OCI-LY3 (cell line): Measurements from ENCODE around the gene LMO7.

ENCODE experiments used
- H2AFZ ChIP-seq: fragments of 200-600, 300-600 bp; shearing (Covaris generic); 2 replicates; pipeline ENCODE4 v1.6.0; 2014; ENCODE audit warnings: antibody characterized with exemption, low read depth, low read length
- H3K27ac ChIP-seq: fragments of 200-600, 300-600 bp; sonication (generic); 2 replicates; pipeline ENCODE4 v1.5.1; 2014; ENCODE audit warnings: mild to moderate bottlenecking, low read length, moderate library complexity, mixed read lengths
- H3K27me3 ChIP-seq: fragments of 200-600, 300-600 bp; sonication (generic); 2 replicates; pipeline ENCODE4 v1.6.1; 2014; ENCODE audit warnings: low read depth, low read length, mixed read lengths
- H3K36me3 ChIP-seq: fragments of 200-600, 300-600 bp; sonication (generic); replicated peaks from 2 replicates; pipeline ENCODE3; 2014; ENCODE audit warnings: low read depth, low read length, mixed read lengths
- H3K4me1 ChIP-seq: fragments of 300-600, 200-600 bp; sonication (generic); 2 replicates; pipeline ENCODE4 v1.6.1; 2014; ENCODE audit warnings: low read length, mixed read lengths
- H3K4me2 ChIP-seq: fragments of 200-600, 300-600 bp; sonication (generic); 2 replicates; pipeline ENCODE4 v1.6.1; 2014; ENCODE audit warnings: low read length, mixed read lengths
- H3K4me3 ChIP-seq: fragments of 300-600, 200-600 bp; sonication (generic); 2 replicates; pipeline ENCODE4 v1.5.1; 2014; ENCODE audit warnings: antibody characterized with exemption, mild to moderate bottlenecking, low read length, moderate library complexity
- H3K79me2 ChIP-seq: fragments of 300-600, 200-600 bp; shearing (Covaris generic); 2 replicates; pipeline ENCODE4 v1.6.1; 2014; ENCODE audit warnings: mild to moderate bottlenecking, low read length, mixed read lengths
- H3K9ac ChIP-seq: fragments of 300-600, 200-600 bp; shearing (Covaris generic); 2 replicates; pipeline ENCODE4 v1.6.0; 2014; ENCODE audit warnings: mild to moderate bottlenecking, low read length, moderate library complexity
- H3K9me3 ChIP-seq: fragments of 200-600, 300-600 bp; shearing (Covaris generic); 2 replicates; pipeline ENCODE4 v1.6.1; 2014; ENCODE audit warnings: low read length, mixed read lengths; ENCODE audit not compliant: insufficient read depth
- H4K20me1 ChIP-seq: fragments of 200-600, 300-600 bp; sonication (generic); 2 replicates; pipeline ENCODE4 v1.6.1; 2016; ENCODE audit warnings: low read length, mixed read lengths; ENCODE audit not compliant: insufficient read depth
- CTCF ChIP-seq: fragments of 200-600, 300-600 bp; sonication (generic); IDR thresholded peaks from 2 replicates; pipeline ENCODE4 v1.5.1; 2014; ENCODE audit warnings: antibody characterized with exemption, low read length, low read depth
- EZH2phosphoT487 ChIP-seq: fragments of 200-600 bp; shearing (Covaris generic); IDR thresholded peaks from 2 replicates; pipeline ENCODE4 v1.6.1; 2018; ENCODE audit warnings: antibody characterized with exemption, mixed run types, low read depth

Gene LMO7

DNA sequence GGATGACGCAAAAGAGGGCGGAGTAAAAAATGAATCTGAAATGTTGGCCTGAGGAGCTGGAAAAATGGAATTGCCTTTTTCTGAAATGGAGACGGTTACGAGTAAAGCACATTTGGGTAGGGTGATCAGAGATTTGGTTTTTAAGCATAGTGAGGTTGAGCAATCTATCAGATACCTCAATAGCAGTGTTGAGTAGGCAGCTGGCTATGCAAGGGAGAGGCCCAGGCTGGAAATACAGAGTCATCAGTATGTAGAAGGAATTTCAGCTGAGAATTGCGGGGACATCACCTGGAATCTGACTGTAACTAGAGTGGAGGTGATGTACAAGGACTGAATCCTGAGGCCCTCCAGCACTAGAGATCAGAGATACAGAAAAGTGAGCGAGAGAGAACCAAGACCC is 224.8 kb downstream of the LMO7 start:
- Histone ChIP-seq H4K20me1 (no peaks in the 10 kb centered on the region), H3K36me3 (no peaks in the 10 kb centered on the region), H3K79me2 (no peaks in the 10 kb centered on the region), H3K27ac (no peak overlapping the region), H3K4me1 (no peaks in the 10 kb centered on the region), H3K4me3 (no peak overlapping the region), H3K27me3 (no peaks in the 10 kb centered on the region), H3K4me2 (no peak overlapping the region), H3K9ac (no peak overlapping the region), H2AFZ (no peak overlapping the region), H3K9me3 (no peaks in the 10 kb centered on the region)
- TF ChIP-seq EZH2phosphoT487 (no peak), CTCF (no peak)

- no peaks in the 10 kb centered on the region for H3K27me3 ChIP-seq
- no peak overlapping the region for H3K4me2 ChIP-seq
- H3K9me3 ChIP-seq: no peaks in the 10 kb centered on the region
- no peaks in the 10 kb centered on the region for H3K4me1 ChIP-seq
- no peak overlapping the region for H3K27ac ChIP-seq
- H3K4me3 ChIP-seq: no peak overlapping the region
- no peak overlapping the region for H3K9ac ChIP-seq
- H3K36me3 ChIP-seq: no peaks in the 10 kb centered on the region
- H3K79me2 ChIP-seq: no peaks in the 10 kb centered on the region
- no peak overlapping the region for H2AFZ ChIP-seq
- no peaks in the 10 kb centered on the region for H4K20me1 ChIP-seq
- TF ChIP-seq EZH2phosphoT487 (no peak), CTCF (no peak)
These were observed 225.7 kb downstream of the LMO7 start for GRCh38 chr13:75861786-75862185.

GRCh38 chr13:75864718-75865117 is 228.6 kb downstream of the LMO7 start:
- Histone ChIP-seq H3K9me3 (no peaks in the 10 kb centered on the region), H3K27me3 (peaks cover 2% of the 10 kb centered on the region; the same call in 1 of the 2 replicates), H3K79me2 (no peaks in the 10 kb centered on the region), H3K36me3 (no peaks in the 10 kb centered on the region), H4K20me1 (no peaks in the 10 kb centered on the region), H3K4me3 (no peak overlapping the region), H3K4me1 (peaks cover under 1% of the 10 kb centered on the region; the same call in 1 of the 2 replicates), H3K27ac (no peak overlapping the region), H3K9ac (no peak overlapping the region), H2AFZ (no peak overlapping the region), H3K4me2 (no peak overlapping the region)
- no peak for TF ChIP-seq EZH2phosphoT487

GRCh38 chr13:75867379-75868117 is 231.4 kb downstream of the LMO7 start:
- no peak overlapping the region for H3K4me2 ChIP-seq
- no peak overlapping the region for H2AFZ ChIP-seq
- no peaks in the 10 kb centered on the region for H3K9me3 ChIP-seq
- H4K20me1 ChIP-seq: no peaks in the 10 kb centered on the region
- H3K4me1 ChIP-seq: peaks cover 12% of the 10 kb centered on the region
- H3K9ac ChIP-seq: no peak overlapping the region
- no peak overlapping the region for H3K27ac ChIP-seq
- TF ChIP-seq EZH2phosphoT487 (no peak), CTCF (no peak)
- no peak overlapping the region for H3K4me3 ChIP-seq
- no peaks in the 10 kb centered on the region for H3K36me3 ChIP-seq
- no peaks in the 10 kb centered on the region for H3K79me2 ChIP-seq
- H3K27me3 ChIP-seq: peaks cover 8% of the 10 kb centered on the region
